Lower lobe of right lung (tissue), 2 donors: ENCODE measurements around the gene STAG1. TPM values are rescaled to one million over a fixed set of nuclear protein-coding genes. Genes with fewer than 3 reads are reported as not detected.
"Not testable (repeated sequence)": the region's sequence is repeated elsewhere in the genome, so short reads cannot be mapped to it uniquely, and the experiment has no call there.

Source experiments
- ATAC-seq, 2 donors: fragments of 200-7000 bp; cut with Tn5 transposase; one replicate each; pipeline ENCODE4 v1.9.1; 2020 to 2022; ENCODE audit warnings: mild to moderate bottlenecking in 2 of 2, moderate library complexity in 2 of 2
- DNase-seq: peaks from one replicate; pipeline ENCODE4 v3.0.0-alpha.2; 2020
- H3K27ac ChIP-seq: fragments of 200-600 bp; one replicate; pipeline ENCODE4 v1.8.0; 2022
- H3K27me3 ChIP-seq: fragments of 200-600 bp; one replicate; pipeline ENCODE4 v1.8.0; 2022; ENCODE audit warnings: low read depth
- H3K36me3 ChIP-seq: fragments of 200-600 bp; one replicate; pipeline ENCODE4 v1.8.0; 2022; ENCODE audit warnings: mild to moderate bottlenecking
- H3K4me1 ChIP-seq: fragments of 200-600 bp; one replicate; pipeline ENCODE4 v1.8.0; 2022
- H3K4me3 ChIP-seq: fragments of 200-600 bp; one replicate; pipeline ENCODE4 v1.8.0; 2022; ENCODE audit warnings: mild to moderate bottlenecking
- H3K9me3 ChIP-seq: fragments of 200-600 bp; one replicate; pipeline ENCODE4 v1.8.0; 2022
- CTCF ChIP-seq: fragments of 200-600 bp; IDR thresholded peaks from one replicate; pipeline ENCODE4 v1.8.0; 2022; ENCODE audit warnings: antibody characterized with exemption, mild to moderate bottlenecking
- intact Hi-C: fragments of 100-400 bp; cut with DNase I; formaldehyde crosslinking; loops from one replicate; pipeline ENCODE4 v1.11.0; 2022
- total RNA-seq: library from RNA; stranded (reverse); fragmentation: NEBNext Ultra II Directional; extraction: Animal tissue kit (Norgen Biotek cat#: 25700); gene quantifications from one replicate; pipeline ENCODE4 v1.2.1, GENCODE V29; 2021
- donor health status: DM: no; HTN: yes; CAD: no; lungs with severe emphysema.

The STAG1 gene
- total RNA-seq, 1 donor from 2014 or later: 41.3 TPM

- H3K27me3 ChIP-seq: no peaks in the 10 kb centered on the region
- ATAC-seq: no peak
- H3K4me1 ChIP-seq: no peaks in the 10 kb centered on the region
- H3K36me3 ChIP-seq: peaks cover 12% of the 10 kb centered on the region
- intact Hi-C loops: no loop called here
- H3K4me3 ChIP-seq: no peak overlapping the region
- TF ChIP-seq CTCF: no peak
- no peak overlapping the region for H3K27ac ChIP-seq
- DNase-seq: no peak
- no peaks in the 10 kb centered on the region for H3K9me3 ChIP-seq
Observed at GRCh38 chr3:136490646-136491405, 261.4 kb downstream of the STAG1 start.

- intact Hi-C loops: no loop called here
- Histone ChIP-seq H3K4me1 (no peaks in the 10 kb centered on the region), H3K27me3 (no peaks in the 10 kb centered on the region), H3K4me3 (no peak overlapping the region), H3K9me3 (no peaks in the 10 kb centered on the region), H3K27ac (no peak overlapping the region), H3K36me3 (peaks cover 7% of the 10 kb centered on the region)
- no peak for TF ChIP-seq CTCF
- DNase-seq (no peak), ATAC-seq (no peak)
Observed at GRCh38 chr3:136485777-136486176, 266.4 kb downstream of the STAG1 start.

GRCh38 chr3:136476280-136476679 is 275.9 kb downstream of the STAG1 start:
- Histone ChIP-seq H3K9me3 (no peaks in the 10 kb centered on the region), H3K36me3 (peaks cover 42% of the 10 kb centered on the region), H3K27ac (no peak overlapping the region), H3K4me3 (no peak overlapping the region), H3K27me3 (no peaks in the 10 kb centered on the region), H3K4me1 (no peaks in the 10 kb centered on the region)
- ATAC-seq: no peak
- intact Hi-C loops: no loop called here
- no peak for TF ChIP-seq CTCF
- no peak for DNase-seq

- H3K36me3 ChIP-seq: peaks cover 43% of the 10 kb centered on the region
- H3K27ac ChIP-seq, intact Hi-C loops, DNase-seq, H3K4me3 ChIP-seq, H3K4me1 ChIP-seq, H3K27me3 ChIP-seq, H3K9me3 ChIP-seq, ATAC-seq: not testable (repeated sequence)
Observed at GRCh38 chr3:136474876-136475275, 277.3 kb downstream of the STAG1 start.

- H3K27ac ChIP-seq: no peak overlapping the region
- no peak overlapping the region for H3K4me3 ChIP-seq
- no peaks in the 10 kb centered on the region for H3K27me3 ChIP-seq
- ATAC-seq: no peak
- no peak for DNase-seq
- TF ChIP-seq CTCF: no peak
- peaks cover 43% of the 10 kb centered on the region for H3K36me3 ChIP-seq
- H3K4me1 ChIP-seq: no peaks in the 10 kb centered on the region
- H3K9me3 ChIP-seq: no peaks in the 10 kb centered on the region
- intact Hi-C loops: no loop called here
Observed at GRCh38 chr3:136473716-136474326, 278.4 kb downstream of the STAG1 start.

- no peak for TF ChIP-seq CTCF
- no peaks in the 10 kb centered on the region for H3K4me1 ChIP-seq
- no peak overlapping the region for H3K27ac ChIP-seq
- intact Hi-C loops: no loop called here
- H3K4me3 ChIP-seq: no peak overlapping the region
- H3K36me3 ChIP-seq: peaks cover 11% of the 10 kb centered on the region
- no peaks in the 10 kb centered on the region for H3K27me3 ChIP-seq
- DNase-seq: no peak
- ATAC-seq: no peak
- no peaks in the 10 kb centered on the region for H3K9me3 ChIP-seq
Observed at GRCh38 chr3:136465296-136465695, 286.9 kb downstream of the STAG1 start.
